H1 (cell line): ENCODE measurements around the gene SAMD15. TPM values are rescaled to one million over a fixed set of nuclear protein-coding genes. Genes with fewer than 3 reads are reported as not detected.

Experiments
- CTCF ChIA-PET: fragments of 300-600 bp; sonication (Branson Sonifier 250); formaldehyde crosslinking; loops from one replicate; lab custom pipeline; 2021; ENCODE audit not compliant: partially characterized antibody; lab: Charles Lee
- POLR2A ChIA-PET: fragments of 300-600 bp; sonication (Branson Sonifier 250); formaldehyde crosslinking; loops from one replicate; lab custom pipeline; 2021; ENCODE audit warnings: inconsistent platforms; ENCODE audit not compliant: partially characterized antibody; lab: Charles Lee
- DNase-seq, 2 experiments: peaks; one replicate each; pipeline versions ENCODE4 v3.0.0 to v3.0.0-alpha.2; 2010 to 2022; ENCODE audit warnings: low spot score in 2 of 2, low read depth in 1 of 2, mixed read lengths in 1 of 2
- FAIRE-seq: peaks from 2 replicates; lab custom pipeline; 2011; peaks lifted over from hg19 to GRCh38; lab: Jason Lieb, UNC
- H2AFZ ChIP-seq: 2 replicates; pipeline ENCODE4 v1.8.1; 2012; ENCODE audit warnings: low read length, inconsistent platforms
- H2AK5ac ChIP-seq: 2 replicates; pipeline ENCODE4 v1.6.1; 2013; ENCODE audit warnings: low read depth, low read length
- H2BK120ac ChIP-seq: replicated peaks from 2 replicates; pipeline ENCODE3; 2013; ENCODE audit warnings: low read depth, low read length, inconsistent platforms
- H2BK12ac ChIP-seq: 2 replicates; pipeline ENCODE4 v1.6.1; 2013; ENCODE audit warnings: low read depth, low read length
- H2BK15ac ChIP-seq: 2 replicates; pipeline ENCODE4 v1.6.1; 2013; ENCODE audit warnings: low read length
- H2BK20ac ChIP-seq: 2 replicates; pipeline ENCODE4 v1.6.1; 2013; ENCODE audit warnings: low read length
- H2BK5ac ChIP-seq: 2 replicates; pipeline ENCODE4 v1.6.1; 2013; ENCODE audit warnings: low read depth, low read length
- H3K14ac ChIP-seq: 2 replicates; pipeline ENCODE4 v1.6.1; 2013; ENCODE audit warnings: inconsistent platforms; ENCODE audit not compliant: insufficient read length
- H3K18ac ChIP-seq: 2 replicates; pipeline ENCODE4 v1.6.1; 2013; ENCODE audit warnings: low read length; ENCODE audit errors: extremely low read depth
- H3K23ac ChIP-seq: 2 replicates; pipeline ENCODE4 v1.6.1; 2013; ENCODE audit warnings: inconsistent platforms; ENCODE audit not compliant: insufficient read length
- H3K23me2 ChIP-seq: 2 replicates; pipeline ENCODE4 v1.6.1; 2013; ENCODE audit warnings: low read depth, low read length
- H3K27ac ChIP-seq: 2 replicates; pipeline ENCODE4 v1.6.1; 2011; ENCODE audit warnings: low read depth, low read length, inconsistent platforms
- H3K27me3 ChIP-seq, 4 experiments: replicated peaks in 1 of 4; 1 replicate in 1 of 4; 2 replicates in 3 of 4; pipeline versions ENCODE4 v1.6.1 to v1.8.1; 2011 to 2013; ENCODE audit warnings: low read length in 3 of 4, mild to moderate bottlenecking in 3 of 4, inconsistent platforms in 2 of 4, mixed read lengths in 2 of 4, moderate library complexity in 1 of 4; ENCODE audit not compliant: control insufficient read depth in 3 of 4, insufficient read depth in 3 of 4; ENCODE audit errors: extremely low read depth in 1 of 4
- H3K36me3 ChIP-seq, 4 experiments: 2 replicates each; pipeline versions ENCODE4 v1.6.1 to v1.8.1; 2011 to 2013; ENCODE audit warnings: mild to moderate bottlenecking in 4 of 4, low read length in 3 of 4, moderate library complexity in 2 of 4, control low read depth in 1 of 4, inconsistent platforms in 1 of 4; ENCODE audit not compliant: insufficient read depth in 4 of 4, control insufficient read depth in 2 of 4
- H3K4ac ChIP-seq: replicated peaks from 2 replicates; pipeline ENCODE3; 2013; ENCODE audit warnings: low read length, low read depth, mixed read lengths, inconsistent platforms; ENCODE audit not compliant: insufficient read length
- H3K4me1 ChIP-seq, 4 experiments: replicated peaks in 1 of 4; 1 replicate in 1 of 4; 2 replicates in 3 of 4; pipeline versions ENCODE4 v1.6.1 to v1.8.1; 2011 to 2013; ENCODE audit warnings: low read length in 3 of 4, inconsistent platforms in 2 of 4, mixed read lengths in 1 of 4; ENCODE audit not compliant: insufficient read depth in 4 of 4, control insufficient read depth in 3 of 4
- H3K4me2 ChIP-seq, 2 experiments: 2 replicates each; pipeline versions ENCODE4 v1.6.1 to v1.8.1; 2011 to 2013; ENCODE audit warnings: low read depth in 2 of 2, low read length in 2 of 2, control low read depth in 1 of 2, inconsistent platforms in 1 of 2, mild to moderate bottlenecking in 1 of 2; ENCODE audit not compliant: insufficient read depth in 1 of 2
- H3K4me3 ChIP-seq, 4 experiments: fragments of 200-600, 300-600 bp in 1 of 4; sonication (generic), shearing (Covaris generic), sonication (Bioruptor Twin) in 1 of 4; 2 replicates each; pipeline versions ENCODE4 v1.5.1 to v1.8.1; 2011 to 2016; ENCODE audit warnings: low read length in 4 of 4, low read depth in 3 of 4, control low read depth in 2 of 4, inconsistent platforms in 2 of 4, mild to moderate bottlenecking in 2 of 4, mixed read lengths in 1 of 4, moderate library complexity in 1 of 4; ENCODE audit not compliant: insufficient read depth in 2 of 4; ENCODE audit errors: extremely low read depth in 1 of 4
- H3K56ac ChIP-seq: replicated peaks from 2 replicates; pipeline ENCODE3; 2013; ENCODE audit warnings: low read depth, mild to moderate bottlenecking, mixed read lengths, low read length, inconsistent platforms; ENCODE audit not compliant: insufficient read length
- H3K79me1 ChIP-seq: 2 replicates; pipeline ENCODE4 v1.6.1; 2013; ENCODE audit warnings: low read depth, low read length, control low read depth
- H3K79me2 ChIP-seq, 2 experiments: 2 replicates each; pipeline versions ENCODE4 v1.6.1 to v1.8.1; 2012 to 2013; ENCODE audit warnings: low read length in 2 of 2, mild to moderate bottlenecking in 2 of 2, inconsistent platforms in 1 of 2; ENCODE audit not compliant: insufficient read depth in 2 of 2, control insufficient read depth in 1 of 2
- H3K9ac ChIP-seq, 4 experiments: replicated peaks in 1 of 4; 1 replicate in 1 of 4; 2 replicates in 3 of 4; pipeline versions ENCODE4 v1.6.1 to v1.8.1; 2011 to 2013; ENCODE audit warnings: low read depth in 3 of 4, low read length in 3 of 4, control low read depth in 2 of 4, mild to moderate bottlenecking in 2 of 4, moderate library complexity in 2 of 4, inconsistent platforms in 1 of 4; ENCODE audit errors: extremely low read depth in 1 of 4
- H3K9me3 ChIP-seq, 2 experiments: 2 replicates each; pipeline versions ENCODE4 v1.6.1 to v1.8.1; 2012 to 2013; ENCODE audit warnings: mild to moderate bottlenecking in 2 of 2, moderate library complexity in 2 of 2, control low read depth in 1 of 2, inconsistent platforms in 1 of 2, low read depth in 1 of 2, low read length in 1 of 2, mixed read lengths in 1 of 2; ENCODE audit not compliant: insufficient read depth in 2 of 2
- H4K20me1 ChIP-seq, 2 experiments: replicated peaks in 1 of 2; 2 replicates each; pipeline versions ENCODE3 to v1.8.1; 2011 to 2013; ENCODE audit warnings: inconsistent platforms in 2 of 2, low read length in 2 of 2, mild to moderate bottlenecking in 1 of 2; ENCODE audit not compliant: insufficient read depth in 2 of 2, control insufficient read depth in 1 of 2
- H4K5ac ChIP-seq: 2 replicates; pipeline ENCODE4 v1.6.1; 2013; ENCODE audit warnings: low read length, low read depth, mixed read lengths, inconsistent platforms; ENCODE audit not compliant: insufficient read length
- H4K8ac ChIP-seq: 2 replicates; pipeline ENCODE4 v1.8.0; 2013; ENCODE audit warnings: mild to moderate bottlenecking, moderate library complexity, low read length, inconsistent platforms; ENCODE audit not compliant: insufficient read depth; ENCODE audit errors: extremely low read depth
- H4K91ac ChIP-seq: replicated peaks from 2 replicates; pipeline ENCODE3; 2013; ENCODE audit warnings: low read length, mixed read lengths, inconsistent platforms; ENCODE audit not compliant: insufficient read length
- BCL11A ChIP-seq, 2 experiments: IDR thresholded peaks; one replicate each; pipeline ENCODE4 v1.6.1; 2011; ENCODE audit warnings: low read depth in 2 of 2, low read length in 2 of 2, mild to moderate bottlenecking in 2 of 2
- EZH2 ChIP-seq: fragments of 200-600 bp; sonication (generic); IDR thresholded peaks from 2 replicates; pipeline ENCODE4 v1.7.1; 2012; ENCODE audit warnings: low read depth, mild to moderate bottlenecking, moderate library complexity, low read length, inconsistent platforms; ENCODE audit not compliant: severe bottlenecking
- KDM1A ChIP-seq: fragments of 200-600, 300-600 bp; sonication (generic); IDR thresholded peaks from 2 replicates; pipeline ENCODE4 v1.7.1; 2016; ENCODE audit warnings: mild to moderate bottlenecking, low read length, borderline replicate concordance
- POU5F1 ChIP-seq: IDR thresholded peaks from 2 replicates; pipeline ENCODE4 v1.6.1; 2011; ENCODE audit warnings: low read depth, mild to moderate bottlenecking, low read length, moderate library complexity
- RAD21 ChIP-seq, 2 experiments: IDR thresholded peaks in 1 of 2; conservative IDR thresholded peaks in 1 of 2; 2 replicates each; pipeline ENCODE4 v1.6.1; 2011; ENCODE audit warnings: low read depth in 2 of 2, low read length in 2 of 2, improper control_type of control experiment in 1 of 2, inconsistent platforms in 1 of 2, mild to moderate bottlenecking in 1 of 2, moderate library complexity in 1 of 2
- RNF2 ChIP-seq: fragments of 200-900, 300-1000 bp; sonication (generic); IDR thresholded peaks from 2 replicates; pipeline ENCODE4 v1.7.1; 2016; ENCODE audit warnings: borderline replicate concordance, low read depth, mild to moderate bottlenecking, antibody characterized with exemption, low read length; ENCODE audit not compliant: poor library complexity, severe bottlenecking; ENCODE audit errors: missing control alignments
- TAF1 ChIP-seq: IDR thresholded peaks from 2 replicates; pipeline ENCODE4 v1.6.1; 2011; ENCODE audit warnings: mild to moderate bottlenecking, low read depth, low read length
- WGBS, 2 experiments: shearing (Covaris generic) in 1 of 2; methylation state at CpG; one replicate each; pipeline versions ENCODE4 v1.1.6 to v1.1.7; 2013 to 2015; ENCODE audit warnings: low lambda C conversion rate in 2 of 2, mixed read lengths in 2 of 2, inconsistent platforms in 1 of 2, low coverage in 1 of 2, missing lambda C conversion rate in 1 of 2; ENCODE audit not compliant: insufficient replicate concordance in 2 of 2, insufficient coverage in 1 of 2, insufficient read length in 1 of 2; ENCODE audit errors: extremely low coverage in 1 of 2, missing lambda C conversion rate in 1 of 2; 5-methylcytosine and 5-hydroxymethylcytosine counted together
- polyA plus RNA-seq, 7 experiments: library from polyadenylated mRNA; depleted of rRNA in 3 of 7; stranded (reverse) in 5 of 7; unstranded in 2 of 7; fragments of >200 nt in 5 of 7; fragments of 200-250 nt in 2 of 7; gene quantifications; 1 replicate in 5 of 7; 2 replicates in 1 of 7; 4 replicates in 1 of 7; pipeline versions ENCODE4 v1.2.1 to v1.2.3, GENCODE V29; 2011 to 2013; ENCODE audit warnings: missing spikeins in 2 of 7, mixed read lengths in 2 of 7
- total RNA-seq: library from RNA; stranded (reverse); fragmentation: NEBNext Ultra II Directional; extraction: Animal tissue kit (Norgen Biotek cat#: 25700); gene quantifications from 2 replicates; pipeline ENCODE4 v1.2.1, GENCODE V29; 2021
- TF ChIP-seq, protein P1 (sequence below), 3 experiments: IDR thresholded peaks; 1 replicate in 2 of 3; 2 replicates in 1 of 3; pipeline versions ENCODE4 v1.5.1 to v1.6.1; 2011; ENCODE audit warnings: low read length in 3 of 3, mild to moderate bottlenecking in 3 of 3, inconsistent platforms in 2 of 3, low read depth in 1 of 3, moderate library complexity in 1 of 3; ENCODE audit not compliant: insufficient read depth in 1 of 3; ENCODE audit errors: control extremely low read depth in 1 of 3

SAMD15 gene
- total and polyA plus RNA-seq, 2 of the 8 experiments (the other 6 are each of a cell fraction or from before 2014, with no cell fraction given), result 0.17 to 1.0 TPM

DNA sequence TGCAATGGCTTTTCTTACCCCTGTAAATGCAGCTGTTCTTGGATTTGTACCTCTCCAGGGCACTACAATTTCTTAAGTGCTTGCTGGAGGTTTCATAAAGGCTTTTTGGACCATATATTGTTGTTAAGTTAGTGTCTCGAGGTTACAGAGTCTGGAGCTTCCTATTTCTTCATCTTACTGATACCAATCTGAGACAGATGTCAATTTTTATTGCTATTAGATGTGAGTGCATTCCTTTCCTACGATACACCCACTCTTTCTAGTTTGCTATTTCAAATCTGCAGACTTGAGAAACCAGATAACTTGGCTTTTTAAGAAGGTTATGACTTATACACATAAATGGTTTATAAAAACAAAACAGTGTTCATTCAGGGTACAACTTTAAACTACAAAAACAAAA is 44.0 kb downstream of the SAMD15 start:
- H3K56ac ChIP-seq, result no peak overlapping the region
- ChIA-PET POLR2A (interaction anchor here (1.1 kb wide), 1 partner anchor 102 kb away, joined by 3 read pairs; no protein-coding TSS in a partner anchor), CTCF (interaction anchor here (0.5 to 1.0 kb wide), 2 partner anchors 14 to 55 kb away, joined by 3 to 4 read pairs; no protein-coding TSS in a partner anchor)
- WGBS, 2 experiments, result 65% methylated on average over 2 of the region's 2 CpGs; no CpG with 5 or more reads in 1 of the 2 experiments
- no peak for FAIRE-seq
- no peak overlapping the region for H2BK5ac ChIP-seq
- H2BK120ac ChIP-seq, result no peak overlapping the region
- no peak overlapping the region for H3K18ac ChIP-seq
- H3K23me2 ChIP-seq, result no peaks in the 10 kb centered on the region
- H3K36me3 ChIP-seq, result peaks cover 0 to 14% (median 2%) of the 10 kb centered on the region in 4 experiments; a peak in 3 of 8 replicates
- peaks cover 2 to 8% (median 4%) of the 10 kb centered on the region in 4 experiments; a peak in 4 of 7 replicates for H3K4me1 ChIP-seq
- no peak overlapping the region for H2AK5ac ChIP-seq
- H3K9me3 ChIP-seq, result peaks cover 5 to 12% of the 10 kb centered on the region in 2 experiments; a peak in 3 of 4 replicates
- DNase-seq, result no peak
- no peaks in the 10 kb centered on the region for H3K79me1 ChIP-seq
- H4K5ac ChIP-seq, result no peak overlapping the region
- H3K4me3 ChIP-seq, result no peak overlapping the region
- no peak overlapping the region for H3K9ac ChIP-seq
- no peaks in the 10 kb centered on the region for H3K79me2 ChIP-seq
- H3K4me2 ChIP-seq, result no peak overlapping the region
- no peak overlapping the region for H4K91ac ChIP-seq
- H3K14ac ChIP-seq, result no peak overlapping the region
- H3K27me3 ChIP-seq, result no peaks in the 10 kb centered on the region
- H3K27ac ChIP-seq, result no peak overlapping the region
- H4K8ac ChIP-seq, result no peak overlapping the region
- H2AFZ ChIP-seq, result no peak overlapping the region
- no peak overlapping the region for H2BK15ac ChIP-seq
- H2BK12ac ChIP-seq, result no peak overlapping the region
- H4K20me1 ChIP-seq, result no peaks in the 10 kb centered on the region
- no peak overlapping the region for H3K23ac ChIP-seq
- TF ChIP-seq BCL11A (IDR thresholded peaks at IDR 0.05; ENCODE audit: low read depth in 2 of 2, low read length in 2 of 2), result no peak
- no peak for TF ChIP-seq KDM1A
- TF ChIP-seq TAF1, result no peak
- TF ChIP-seq RNF2, result no peak
- TF ChIP-seq POU5F1, result no peak
- no peak for TF ChIP-seq RAD21 (IDR thresholded peaks at IDR 0.05 in 1 of 2, conservative IDR thresholded peaks at IDR 0.05 in 1 of 2; ENCODE audit: low read depth in 2 of 2, low read length in 2 of 2)
- TF ChIP-seq, protein P1, sequence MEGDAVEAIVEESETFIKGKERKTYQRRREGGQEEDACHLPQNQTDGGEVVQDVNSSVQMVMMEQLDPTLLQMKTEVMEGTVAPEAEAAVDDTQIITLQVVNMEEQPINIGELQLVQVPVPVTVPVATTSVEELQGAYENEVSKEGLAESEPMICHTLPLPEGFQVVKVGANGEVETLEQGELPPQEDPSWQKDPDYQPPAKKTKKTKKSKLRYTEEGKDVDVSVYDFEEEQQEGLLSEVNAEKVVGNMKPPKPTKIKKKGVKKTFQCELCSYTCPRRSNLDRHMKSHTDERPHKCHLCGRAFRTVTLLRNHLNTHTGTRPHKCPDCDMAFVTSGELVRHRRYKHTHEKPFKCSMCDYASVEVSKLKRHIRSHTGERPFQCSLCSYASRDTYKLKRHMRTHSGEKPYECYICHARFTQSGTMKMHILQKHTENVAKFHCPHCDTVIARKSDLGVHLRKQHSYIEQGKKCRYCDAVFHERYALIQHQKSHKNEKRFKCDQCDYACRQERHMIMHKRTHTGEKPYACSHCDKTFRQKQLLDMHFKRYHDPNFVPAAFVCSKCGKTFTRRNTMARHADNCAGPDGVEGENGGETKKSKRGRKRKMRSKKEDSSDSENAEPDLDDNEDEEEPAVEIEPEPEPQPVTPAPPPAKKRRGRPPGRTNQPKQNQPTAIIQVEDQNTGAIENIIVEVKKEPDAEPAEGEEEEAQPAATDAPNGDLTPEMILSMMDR (IDR thresholded peaks at IDR 0.05; ENCODE audit: control extremely low read depth in 1 of 3, insufficient read depth in 1 of 3, low read depth in 1 of 3, low read length in 3 of 3), result no peak
- no peak for TF ChIP-seq EZH2
- TF ChIP-seq, all 59 proteins: peak for 0
- no peak overlapping the region for H2BK20ac ChIP-seq
- no peak overlapping the region for H3K4ac ChIP-seq
